GM23338 (cell line): Measurements from ENCODE around the gene SIGLEC7. TPM values are rescaled to one million over a fixed set of nuclear protein-coding genes. Genes with fewer than 3 reads are reported as not detected.

Source experiments
- ATAC-seq: fragments of 200-7000 bp; cut with Tn5 transposase; 3 replicates; pipeline ENCODE4 v1.9.1; 2020
- DNase-seq: peaks from one replicate; pipeline ENCODE4 v3.0.0-alpha.2; 2015; ENCODE audit warnings: low spot score
- H2AFZ ChIP-seq: fragments of 200-600 bp; sonication (generic); 2 replicates; pipeline ENCODE4 v1.8.0; 2016; ENCODE audit warnings: antibody characterized with exemption, mild to moderate bottlenecking, moderate library complexity
- H3F3A ChIP-seq: fragments of 200-600 bp; sonication (generic); replicated peaks from 2 replicates; pipeline ENCODE4 v1.8.0; 2017; ENCODE audit warnings: antibody characterized with exemption, mixed run types, low read depth
- H3K27ac ChIP-seq: fragments of 200-600 bp; sonication (generic); 2 replicates; pipeline ENCODE4 v1.6.1; 2016; ENCODE audit warnings: low read depth
- H3K27me3 ChIP-seq: fragments of 200-600 bp; sonication (generic); 2 replicates; pipeline ENCODE4 v1.8.0; 2016; ENCODE audit warnings: mild to moderate bottlenecking, mixed run types, moderate library complexity; ENCODE audit not compliant: insufficient read depth
- H3K36me3 ChIP-seq: fragments of 200-600 bp; sonication (generic); 2 replicates; pipeline ENCODE4 v1.8.0; 2016; ENCODE audit warnings: mild to moderate bottlenecking; ENCODE audit not compliant: insufficient read depth
- H3K4me1 ChIP-seq: fragments of 200-600 bp; sonication (generic); 2 replicates; pipeline ENCODE4 v1.8.0; 2016; ENCODE audit warnings: mild to moderate bottlenecking, moderate library complexity; ENCODE audit not compliant: insufficient read depth
- H3K4me2 ChIP-seq: fragments of 200-600 bp; sonication (generic); 2 replicates; pipeline ENCODE4 v1.7.1; 2017; ENCODE audit warnings: mixed run types
- H3K4me3 ChIP-seq: fragments of 200-600 bp; sonication (generic); 2 replicates; pipeline ENCODE4 v1.6.1; 2016; ENCODE audit warnings: mixed run types
- H3K79me2 ChIP-seq: fragments of 200-600 bp; sonication (generic); replicated peaks from 2 replicates; pipeline ENCODE4 v1.8.0; 2017; ENCODE audit warnings: mild to moderate bottlenecking; ENCODE audit not compliant: insufficient read depth
- H3K9me2 ChIP-seq: fragments of 200-600 bp; sonication (generic); 2 replicates; pipeline ENCODE4 v1.8.0; 2017; ENCODE audit not compliant: insufficient read depth
- H4K20me1 ChIP-seq: fragments of 200-600 bp; sonication (generic); replicated peaks from 2 replicates; pipeline ENCODE4 v1.8.0; 2017; ENCODE audit warnings: mild to moderate bottlenecking; ENCODE audit not compliant: insufficient read depth
- H3K27ac Mint-ChIP-seq: 2 replicates; pipeline ENCODE4 v1.8.0; 2020; ENCODE audit warnings: inconsistent platforms, mild to moderate bottlenecking, moderate library complexity, mixed read lengths
- H3K27me3 Mint-ChIP-seq: 3 replicates; pipeline ENCODE4 v1.8.0; 2022; ENCODE audit warnings: low read depth, mild to moderate bottlenecking, moderate library complexity, mixed read lengths, inconsistent platforms; ENCODE audit not compliant: insufficient read depth, poor library complexity
- H3K36me3 Mint-ChIP-seq: 3 replicates; pipeline ENCODE4 v1.8.0; 2021; ENCODE audit warnings: low read depth, mild to moderate bottlenecking, inconsistent platforms, moderate library complexity, mixed read lengths
- H3K4me1 Mint-ChIP-seq: 3 replicates; pipeline ENCODE4 v1.8.0; 2020; ENCODE audit warnings: mild to moderate bottlenecking, inconsistent platforms, mixed read lengths
- H3K4me3 Mint-ChIP-seq: 3 replicates; pipeline ENCODE4 v1.8.0; 2021; ENCODE audit warnings: moderate library complexity, mild to moderate bottlenecking, inconsistent platforms, mixed read lengths
- H3K9me3 Mint-ChIP-seq: 3 replicates; pipeline ENCODE4 v1.8.0; 2020; ENCODE audit warnings: moderate library complexity, mild to moderate bottlenecking, inconsistent platforms, mixed read lengths
- CREB1 ChIP-seq: fragments of 250-450 bp; sonication (Bioruptor Pico); IDR thresholded peaks from 2 replicates; pipeline ENCODE4 v1.5.0; 2020; ENCODE audit warnings: low read depth, mild to moderate bottlenecking, moderate library complexity
- ETS1 ChIP-seq: IDR thresholded peaks from 2 replicates; pipeline ENCODE4 v1.6.1; 2016; ENCODE audit warnings: antibody characterized with exemption
- EZH2 ChIP-seq: fragments of 200-600 bp; sonication (generic); IDR thresholded peaks from one replicate; pipeline ENCODE4 v1.8.0; 2017; ENCODE audit warnings: antibody characterized with exemption, mild to moderate bottlenecking, low read depth; ENCODE audit not compliant: unreplicated experiment
- EZH2phosphoT487 ChIP-seq: fragments of 200-600 bp; sonication (generic); IDR thresholded peaks from one replicate; pipeline ENCODE4 v1.8.1; 2018; ENCODE audit warnings: antibody characterized with exemption; ENCODE audit not compliant: unreplicated experiment
- JUNB ChIP-seq: IDR thresholded peaks from one replicate; pipeline ENCODE4 v1.6.1; 2016; ENCODE audit warnings: antibody characterized with exemption; ENCODE audit not compliant: unreplicated experiment
- NANOG ChIP-seq: IDR thresholded peaks from 2 replicates; pipeline ENCODE4 v1.6.1; 2016; ENCODE audit warnings: antibody characterized with exemption, borderline replicate concordance
- POLR2AphosphoS5 ChIP-seq: IDR thresholded peaks from 2 replicates; pipeline ENCODE4 v1.6.1; 2016; ENCODE audit warnings: antibody characterized with exemption, low read depth
- ZNF114 ChIP-seq: fragments of 250-450 bp; sonication (Bioruptor Pico); IDR thresholded peaks from 2 replicates; pipeline ENCODE4 v1.5.0; 2020; ENCODE audit warnings: mild to moderate bottlenecking, moderate library complexity
- polyA plus RNA-seq: library from polyadenylated mRNA; unstranded; fragments of >200 nt; fragmentation: Nextera tagmentation; extraction: Ambion mirVana; gene quantifications from 2 replicates; pipeline ENCODE4 v1.2.1, GENCODE V29; 2016
- total RNA-seq: library from RNA; depleted of rRNA; stranded (reverse); fragments of >200 nt; shearing (Covaris generic); gene quantifications from 2 replicates; pipeline ENCODE4 v1.2.3, GENCODE V29; 2014
- TF ChIP-seq, protein P1 (sequence below): fragments of 250-450 bp; sonication (Bioruptor Pico); IDR thresholded peaks from 2 replicates; pipeline ENCODE4 v1.5.0; 2020; ENCODE audit warnings: mild to moderate bottlenecking, moderate library complexity

The SIGLEC7 gene
- total and polyA plus RNA-seq, 2 experiments from 2014 or later = not detected

DNA sequence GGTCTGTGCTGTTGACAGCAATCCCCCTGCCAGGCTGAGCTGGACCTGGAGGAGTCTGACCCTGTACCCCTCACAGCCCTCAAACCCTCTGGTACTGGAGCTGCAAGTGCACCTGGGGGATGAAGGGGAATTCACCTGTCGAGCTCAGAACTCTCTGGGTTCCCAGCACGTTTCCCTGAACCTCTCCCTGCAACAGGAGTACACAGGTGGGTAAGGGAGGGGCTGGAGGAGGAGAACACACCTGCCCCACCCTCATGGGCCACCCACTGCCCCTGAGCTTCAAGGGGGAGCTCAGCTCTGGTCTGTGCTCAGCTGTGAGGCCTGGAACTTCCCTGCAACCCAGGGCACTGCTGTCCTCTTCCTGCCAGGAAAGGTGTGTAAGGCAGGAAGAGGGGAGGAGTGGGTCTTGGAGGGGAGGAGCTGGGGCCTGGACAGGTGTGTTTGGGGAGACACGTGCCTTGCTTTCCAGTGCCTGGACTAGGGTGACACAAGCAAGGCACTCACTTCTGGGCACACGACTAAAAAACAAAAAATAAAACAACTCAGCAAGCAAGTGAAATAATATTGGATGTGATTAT is 3.9 kb downstream of the SIGLEC7 start (continued):
- TF ChIP-seq ETS1 (no peak), EZH2phosphoT487 (no peak), EZH2 (no peak), CREB1 (CRISPR knock-in tag) (no peak), NANOG (no peak), JUNB (no peak)
- TF ChIP-seq, protein P1, sequence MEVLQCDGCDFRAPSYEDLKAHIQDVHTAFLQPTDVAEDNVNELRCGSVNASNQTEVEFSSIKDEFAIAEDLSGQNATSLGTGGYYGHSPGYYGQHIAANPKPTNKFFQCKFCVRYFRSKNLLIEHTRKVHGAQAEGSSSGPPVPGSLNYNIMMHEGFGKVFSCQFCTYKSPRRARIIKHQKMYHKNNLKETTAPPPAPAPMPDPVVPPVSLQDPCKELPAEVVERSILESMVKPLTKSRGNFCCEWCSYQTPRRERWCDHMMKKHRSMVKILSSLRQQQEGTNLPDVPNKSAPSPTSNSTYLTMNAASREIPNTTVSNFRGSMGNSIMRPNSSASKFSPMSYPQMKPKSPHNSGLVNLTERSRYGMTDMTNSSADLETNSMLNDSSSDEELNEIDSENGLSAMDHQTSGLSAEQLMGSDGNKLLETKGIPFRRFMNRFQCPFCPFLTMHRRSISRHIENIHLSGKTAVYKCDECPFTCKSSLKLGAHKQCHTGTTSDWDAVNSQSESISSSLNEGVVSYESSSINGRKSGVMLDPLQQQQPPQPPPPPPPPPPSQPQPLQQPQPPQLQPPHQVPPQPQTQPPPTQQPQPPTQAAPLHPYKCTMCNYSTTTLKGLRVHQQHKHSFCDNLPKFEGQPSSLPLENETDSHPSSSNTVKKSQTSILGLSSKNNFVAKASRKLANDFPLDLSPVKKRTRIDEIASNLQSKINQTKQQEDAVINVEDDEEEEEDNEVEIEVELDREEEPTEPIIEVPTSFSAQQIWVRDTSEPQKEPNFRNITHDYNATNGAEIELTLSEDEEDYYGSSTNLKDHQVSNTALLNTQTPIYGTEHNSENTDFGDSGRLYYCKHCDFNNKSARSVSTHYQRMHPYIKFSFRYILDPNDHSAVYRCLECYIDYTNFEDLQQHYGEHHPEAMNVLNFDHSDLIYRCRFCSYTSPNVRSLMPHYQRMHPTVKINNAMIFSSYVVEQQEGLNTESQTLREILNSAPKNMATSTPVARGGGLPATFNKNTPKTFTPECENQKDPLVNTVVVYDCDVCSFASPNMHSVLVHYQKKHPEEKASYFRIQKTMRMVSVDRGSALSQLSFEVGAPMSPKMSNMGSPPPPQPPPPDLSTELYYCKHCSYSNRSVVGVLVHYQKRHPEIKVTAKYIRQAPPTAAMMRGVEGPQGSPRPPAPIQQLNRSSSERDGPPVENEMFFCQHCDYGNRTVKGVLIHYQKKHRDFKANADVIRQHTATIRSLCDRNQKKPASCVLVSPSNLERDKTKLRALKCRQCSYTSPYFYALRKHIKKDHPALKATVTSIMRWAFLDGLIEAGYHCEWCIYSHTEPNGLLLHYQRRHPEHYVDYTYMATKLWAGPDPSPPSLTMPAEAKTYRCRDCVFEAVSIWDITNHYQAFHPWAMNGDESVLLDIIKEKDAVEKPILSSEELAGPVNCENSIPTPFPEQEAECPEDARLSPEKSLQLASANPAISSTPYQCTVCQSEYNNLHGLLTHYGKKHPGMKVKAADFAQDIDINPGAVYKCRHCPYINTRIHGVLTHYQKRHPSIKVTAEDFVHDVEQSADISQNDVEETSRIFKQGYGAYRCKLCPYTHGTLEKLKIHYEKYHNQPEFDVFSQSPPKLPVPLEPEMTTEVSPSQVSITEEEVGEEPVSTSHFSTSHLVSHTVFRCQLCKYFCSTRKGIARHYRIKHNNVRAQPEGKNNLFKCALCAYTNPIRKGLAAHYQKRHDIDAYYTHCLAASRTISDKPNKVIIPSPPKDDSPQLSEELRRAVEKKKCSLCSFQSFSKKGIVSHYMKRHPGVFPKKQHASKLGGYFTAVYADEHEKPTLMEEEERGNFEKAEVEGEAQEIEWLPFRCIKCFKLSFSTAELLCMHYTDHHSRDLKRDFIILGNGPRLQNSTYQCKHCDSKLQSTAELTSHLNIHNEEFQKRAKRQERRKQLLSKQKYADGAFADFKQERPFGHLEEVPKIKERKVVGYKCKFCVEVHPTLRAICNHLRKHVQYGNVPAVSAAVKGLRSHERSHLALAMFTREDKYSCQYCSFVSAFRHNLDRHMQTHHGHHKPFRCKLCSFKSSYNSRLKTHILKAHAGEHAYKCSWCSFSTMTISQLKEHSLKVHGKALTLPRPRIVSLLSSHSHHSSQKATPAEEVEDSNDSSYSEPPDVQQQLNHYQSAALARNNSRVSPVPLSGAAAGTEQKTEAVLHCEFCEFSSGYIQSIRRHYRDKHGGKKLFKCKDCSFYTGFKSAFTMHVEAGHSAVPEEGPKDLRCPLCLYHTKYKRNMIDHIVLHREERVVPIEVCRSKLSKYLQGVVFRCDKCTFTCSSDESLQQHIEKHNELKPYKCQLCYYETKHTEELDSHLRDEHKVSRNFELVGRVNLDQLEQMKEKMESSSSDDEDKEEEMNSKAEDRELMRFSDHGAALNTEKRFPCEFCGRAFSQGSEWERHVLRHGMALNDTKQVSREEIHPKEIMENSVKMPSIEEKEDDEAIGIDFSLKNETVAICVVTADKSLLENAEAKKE (CRISPR knock-in tag) = no peak

- H3K27me3 ChIP-seq = no peaks in the 10 kb centered on the region
- no peaks in the 10 kb centered on the region for H3K36me3 ChIP-seq
- ATAC-seq (no peak), DNase-seq (no peak)
- no peak overlapping the region for H3K4me3 ChIP-seq
- no peaks in the 10 kb centered on the region for H3K4me1 ChIP-seq
- no peaks in the 10 kb centered on the region for H3K79me2 ChIP-seq
- no peak overlapping the region for H3K27ac ChIP-seq
- H3K9me2 ChIP-seq = 0 out of 2 replicates have a peak, but pooled peaks cover 10% of the 10 kb centered on the region
- H2AFZ ChIP-seq = no peak overlapping the region
- Mint-ChIP-seq H3K4me1 (peaks cover under 1% of the 10 kb centered on the region; the same call in 2 of the 3 replicates), H3K36me3 (no peaks in the 10 kb centered on the region; the same call in 2 of the 3 replicates), H3K9me3 (peaks cover 7% of the 10 kb centered on the region; the same call in 1 of the 3 replicates), H3K27ac (no peak overlapping the region), H3K27me3 (peaks cover 16% of the 10 kb centered on the region), H3K4me3 (no peak overlapping the region)
- H4K20me1 ChIP-seq = no peaks in the 10 kb centered on the region
- H3K4me2 ChIP-seq = no peak overlapping the region
- H3F3A ChIP-seq = no peaks in the 10 kb centered on the region
- TF ChIP-seq NANOG (no peak), POLR2AphosphoS5 (no peak), ZNF114 (CRISPR knock-in tag) (no peak)
- TF ChIP-seq, protein P1 (CRISPR knock-in tag) = no peak
Observed at GRCh38 chr19:51146751-51147150, 4.7 kb downstream of the SIGLEC7 start.
